BJ (cell line): ENCODE data around the gene NOD2. TPM values are rescaled to one million over a fixed set of nuclear protein-coding genes. Genes with fewer than 3 reads are reported as not detected.

Source experiments
- CTCF ChIA-PET: fragments of 350-600 bp; formaldehyde crosslinking; extraction: SDS; loops from one replicate; lab custom pipeline; 2021; ENCODE audit warnings: antibody characterized with exemption, inconsistent platforms; lab: Yijun Ruan, JAX
- POLR2A ChIA-PET: fragments of 300-600 bp; sonication (Branson Sonifier 250); formaldehyde crosslinking; extraction: SDS; loops from one replicate; lab custom pipeline; 2021; ENCODE audit warnings: antibody characterized with exemption; lab: Charles Lee
- DNase-seq: peaks from one replicate; pipeline ENCODE4 v3.0.0-alpha.2; 2011; ENCODE audit warnings: low read depth
- H3K27me3 ChIP-seq: 2 replicates; pipeline ENCODE4 v1.6.0; 2011; ENCODE audit warnings: low read length; ENCODE audit not compliant: control insufficient read depth, insufficient read depth
- H3K36me3 ChIP-seq: 2 replicates; pipeline ENCODE4 v1.5.1; 2011; ENCODE audit warnings: low read length; ENCODE audit not compliant: control insufficient read depth, insufficient read depth
- H3K4me3 ChIP-seq: 2 replicates; pipeline ENCODE4 v1.5.1; 2011; ENCODE audit warnings: low read depth, mild to moderate bottlenecking, control low read depth, low read length
- polyA plus RNA-seq: library from polyadenylated mRNA; depleted of rRNA; stranded (reverse); fragments of >200 nt; gene quantifications from 2 replicates; pipeline ENCODE4 v1.2.3, GENCODE V29; 2011
- TF ChIP-seq, protein P1 (sequence below): IDR thresholded peaks from 2 replicates; pipeline ENCODE4 v1.5.1; 2011; ENCODE audit warnings: low read depth, mild to moderate bottlenecking, control low read depth, inconsistent platforms, low read length, moderate library complexity; ENCODE audit not compliant: insufficient read depth

The NOD2 gene
- polyA plus RNA-seq, 1 experiment = not detected

DNA sequence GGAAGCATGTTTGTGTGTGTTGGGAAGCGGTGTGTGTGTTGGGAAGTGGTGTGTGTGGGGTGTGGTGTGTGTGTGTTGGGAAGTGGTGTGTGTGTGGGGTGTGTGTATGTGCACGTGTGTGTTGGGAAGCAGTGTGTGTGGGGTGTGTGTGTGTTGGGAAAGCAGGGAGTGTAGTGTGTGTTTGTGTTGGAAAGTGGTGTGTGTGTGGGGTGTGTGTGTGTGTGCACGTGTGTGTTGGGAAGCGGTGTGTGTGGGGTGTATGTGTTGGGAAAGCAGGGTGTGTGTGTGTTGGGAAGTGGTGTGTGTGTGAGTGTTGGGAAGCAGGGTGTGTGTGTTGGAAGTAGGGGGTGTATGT lies 785 bp upstream of the NOD2 start:
- peaks cover 9% of the 10 kb centered on the region for H3K27me3 ChIP-seq
- no peak for DNase-seq
- H3K36me3 ChIP-seq = no peaks in the 10 kb centered on the region
- TF ChIP-seq, protein P1, sequence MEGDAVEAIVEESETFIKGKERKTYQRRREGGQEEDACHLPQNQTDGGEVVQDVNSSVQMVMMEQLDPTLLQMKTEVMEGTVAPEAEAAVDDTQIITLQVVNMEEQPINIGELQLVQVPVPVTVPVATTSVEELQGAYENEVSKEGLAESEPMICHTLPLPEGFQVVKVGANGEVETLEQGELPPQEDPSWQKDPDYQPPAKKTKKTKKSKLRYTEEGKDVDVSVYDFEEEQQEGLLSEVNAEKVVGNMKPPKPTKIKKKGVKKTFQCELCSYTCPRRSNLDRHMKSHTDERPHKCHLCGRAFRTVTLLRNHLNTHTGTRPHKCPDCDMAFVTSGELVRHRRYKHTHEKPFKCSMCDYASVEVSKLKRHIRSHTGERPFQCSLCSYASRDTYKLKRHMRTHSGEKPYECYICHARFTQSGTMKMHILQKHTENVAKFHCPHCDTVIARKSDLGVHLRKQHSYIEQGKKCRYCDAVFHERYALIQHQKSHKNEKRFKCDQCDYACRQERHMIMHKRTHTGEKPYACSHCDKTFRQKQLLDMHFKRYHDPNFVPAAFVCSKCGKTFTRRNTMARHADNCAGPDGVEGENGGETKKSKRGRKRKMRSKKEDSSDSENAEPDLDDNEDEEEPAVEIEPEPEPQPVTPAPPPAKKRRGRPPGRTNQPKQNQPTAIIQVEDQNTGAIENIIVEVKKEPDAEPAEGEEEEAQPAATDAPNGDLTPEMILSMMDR = no peak
- ChIA-PET CTCF (no interaction called here), POLR2A (no interaction called here)
- H3K4me3 ChIP-seq = no peak overlapping the region

DNA sequence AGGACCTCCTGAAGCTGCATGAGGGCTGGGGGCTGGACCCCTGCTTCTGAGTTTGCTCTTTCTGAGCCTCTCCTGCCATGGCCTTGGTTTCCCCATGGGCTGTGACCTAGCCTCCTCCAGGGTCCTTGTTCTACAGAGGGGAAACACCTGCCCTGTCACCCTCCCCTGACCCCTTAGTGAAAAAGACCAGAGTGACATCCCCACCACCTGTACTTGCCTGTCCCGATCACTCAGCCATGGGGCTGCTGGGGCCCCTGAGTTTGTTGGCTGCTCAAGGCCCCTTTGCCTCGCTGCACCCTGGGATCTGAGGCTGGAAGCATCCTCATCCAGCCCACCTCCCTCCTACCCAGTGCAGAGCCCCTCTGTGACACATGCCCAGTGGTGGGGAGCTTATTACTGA lies 800 bp downstream of the NOD2 start:
- TF ChIP-seq, protein P1 = no peak
- POLR2A ChIA-PET = no interaction called here
- Histone ChIP-seq H3K4me3 (no peak overlapping the region), H3K27me3 (peaks cover 9% of the 10 kb centered on the region), H3K36me3 (no peaks in the 10 kb centered on the region)
- CTCF ChIA-PET = interaction anchor here (1.6 kb wide), 1 partner anchor 113 kb away, joined by 5 read pairs; no protein-coding TSS in a partner anchor
- DNase-seq = no peak

DNA sequence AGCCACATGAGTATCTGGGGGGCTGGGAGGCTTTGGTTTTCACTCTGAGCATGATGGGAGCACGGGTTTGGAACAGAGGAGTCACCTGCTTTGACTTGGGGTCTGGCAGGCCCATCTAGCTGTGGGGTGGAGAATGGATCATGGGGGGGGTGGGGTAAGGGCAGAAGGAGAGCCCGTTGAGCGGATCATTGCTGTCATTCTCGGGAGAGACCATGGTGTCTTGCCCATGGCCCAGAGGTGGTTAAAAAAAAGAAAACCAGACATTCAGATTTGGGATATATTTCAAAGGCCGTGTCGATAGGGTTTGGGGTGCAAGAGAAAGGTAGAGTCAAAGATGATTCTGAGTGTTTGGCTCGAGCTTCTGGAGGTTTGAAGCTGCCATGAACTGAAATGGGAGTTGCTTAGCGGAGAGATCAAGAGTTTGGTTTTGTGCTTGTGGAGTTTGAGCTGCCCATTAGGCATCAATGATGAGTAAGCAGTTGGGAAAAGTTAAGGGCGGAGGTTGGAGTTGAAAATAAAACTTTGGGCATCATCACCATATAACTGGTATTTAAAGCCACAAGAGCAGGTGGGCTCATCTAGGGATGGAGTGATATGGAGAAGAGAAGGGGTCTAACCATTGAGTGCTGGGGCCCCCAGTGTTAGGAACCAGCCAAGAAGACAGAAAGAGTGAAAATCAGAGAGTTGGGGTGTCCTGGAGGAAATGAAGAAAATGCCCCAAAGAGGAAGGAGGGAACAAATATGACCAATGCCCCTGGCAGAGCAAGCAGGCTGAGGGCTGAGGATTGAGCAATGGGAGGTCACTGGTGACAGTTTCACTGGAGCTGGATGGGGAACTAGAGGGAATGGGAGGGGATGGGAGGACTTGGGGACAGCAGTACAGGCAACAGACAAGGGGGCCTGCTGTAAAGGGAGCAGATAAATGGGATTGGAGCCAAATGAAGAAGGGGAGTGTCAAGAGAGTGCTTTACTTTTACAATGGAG lies 1.9 kb downstream of the NOD2 start:
- POLR2A ChIA-PET = no interaction called here
- H3K27me3 ChIP-seq = peaks cover 9% of the 10 kb centered on the region
- TF ChIP-seq, protein P1 = no peak
- DNase-seq = no peak
- H3K36me3 ChIP-seq = no peaks in the 10 kb centered on the region
- CTCF ChIA-PET = interaction anchor here (1.1 to 1.9 kb wide), 4 partner anchors 18 to 111 kb away, joined by 3 to 6 read pairs (median 4); no protein-coding TSS in a partner anchor
- H3K4me3 ChIP-seq = no peak overlapping the region

DNA sequence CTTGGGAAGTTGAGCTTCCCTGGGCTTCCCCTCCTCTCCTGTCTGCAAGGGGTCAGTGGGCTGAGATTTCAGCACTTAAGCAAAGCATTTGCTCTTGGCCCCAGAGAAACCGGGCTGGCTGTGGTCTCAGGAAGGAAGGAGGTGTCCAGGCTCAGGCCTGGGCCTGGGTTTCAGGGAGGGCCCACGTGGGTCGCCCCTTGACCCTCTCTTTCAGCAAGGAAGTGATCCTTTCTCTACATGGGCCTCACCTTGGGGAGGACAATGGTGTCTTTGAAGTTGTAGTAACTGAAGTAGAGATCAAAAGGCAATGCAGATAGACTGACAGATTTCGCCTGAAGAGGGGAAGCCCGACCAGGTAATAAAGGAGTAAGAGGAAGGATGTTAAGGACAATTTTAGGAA lies 2.7 kb downstream of the NOD2 start:
- DNase-seq = no peak
- Histone ChIP-seq H3K27me3 (peaks cover 7% of the 10 kb centered on the region), H3K36me3 (no peaks in the 10 kb centered on the region), H3K4me3 (no peak overlapping the region)
- ChIA-PET CTCF (interaction anchor here (1.1 to 1.9 kb wide), 3 partner anchors 19 to 31 kb away, joined by 3 to 6 read pairs (median 4); no protein-coding TSS in a partner anchor), POLR2A (no interaction called here)
- TF ChIP-seq, protein P1 = no peak

DNA sequence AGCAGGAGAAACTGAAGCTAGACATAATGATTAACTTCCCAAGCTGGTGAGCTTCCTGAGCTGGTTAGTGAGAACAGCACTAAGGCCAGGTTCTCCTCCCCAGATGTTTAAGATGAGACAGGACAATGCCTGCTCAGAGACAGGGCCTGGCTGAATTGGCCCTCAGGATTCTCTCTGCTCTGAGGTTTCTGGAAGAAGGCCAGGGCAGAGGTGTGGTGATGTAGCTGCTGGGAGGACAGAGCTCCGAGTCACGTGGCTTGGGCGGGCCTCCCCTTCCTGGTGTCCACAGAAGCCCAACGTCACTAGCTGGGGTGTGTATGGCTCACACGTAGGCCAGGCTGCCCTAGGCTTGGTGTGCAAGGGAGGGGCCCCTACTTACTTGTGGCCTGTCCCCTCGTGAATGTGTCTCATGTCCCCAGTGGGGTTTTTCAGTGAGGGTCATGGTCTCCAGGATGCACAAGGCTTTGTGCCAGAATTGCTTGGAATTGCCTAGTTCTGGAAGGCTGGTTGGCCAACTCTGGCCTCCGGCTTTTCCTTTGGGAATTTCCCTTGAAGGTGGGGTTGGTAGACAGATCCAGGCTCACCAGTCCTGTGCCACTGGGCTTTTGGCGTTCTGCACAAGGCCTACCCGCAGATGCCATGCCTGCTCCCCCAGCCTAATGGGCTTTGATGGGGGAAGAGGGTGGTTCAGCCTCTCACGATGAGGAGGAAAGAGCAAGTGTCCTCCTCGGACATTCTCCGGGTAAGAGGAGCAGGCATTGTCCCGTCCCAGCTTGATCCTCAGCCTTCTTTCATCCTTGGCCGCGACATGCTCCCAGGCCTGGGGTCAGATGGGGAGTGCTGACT lies 3.4 kb downstream of the NOD2 start:
- CTCF ChIA-PET = interaction anchor here (1.1 to 1.9 kb wide), 3 partner anchors 19 to 32 kb away, joined by 3 to 6 read pairs (median 4); no protein-coding TSS in a partner anchor
- Histone ChIP-seq H3K4me3 (no peak overlapping the region), H3K27me3 (peaks cover 5% of the 10 kb centered on the region), H3K36me3 (no peaks in the 10 kb centered on the region)
- TF ChIP-seq, protein P1 = no peak
- POLR2A ChIA-PET = no interaction called here
- no peak for DNase-seq
